Hepatocyte (in vitro differentiated cells): ENCODE measurements around the gene ABCB11.

ENCODE experiments used
- EZH2 ChIP-seq: fragments of 200-600 bp; sonication (generic); IDR thresholded peaks from 2 replicates; pipeline ENCODE4 v1.6.1; 2016; ENCODE audit warnings: antibody characterized with exemption, mild to moderate bottlenecking, borderline replicate concordance
- EZH2phosphoT487 ChIP-seq: fragments of 200-600 bp; sonication (generic); IDR thresholded peaks from one replicate; pipeline ENCODE4 v1.6.1; 2018; ENCODE audit warnings: antibody characterized with exemption, mild to moderate bottlenecking, low read depth, moderate library complexity; ENCODE audit not compliant: unreplicated experiment, severe bottlenecking
- TF ChIP-seq, protein P1 (sequence below): fragments of 200-600 bp; sonication (generic); IDR thresholded peaks from 2 replicates; pipeline ENCODE4 v1.5.1; 2016; ENCODE audit warnings: antibody characterized with exemption, mild to moderate bottlenecking; ENCODE audit not compliant: poor library complexity

GRCh38 chr2:168988755-168989154, 42.4 kb downstream of the ABCB11 start:
- TF ChIP-seq, protein P1, sequence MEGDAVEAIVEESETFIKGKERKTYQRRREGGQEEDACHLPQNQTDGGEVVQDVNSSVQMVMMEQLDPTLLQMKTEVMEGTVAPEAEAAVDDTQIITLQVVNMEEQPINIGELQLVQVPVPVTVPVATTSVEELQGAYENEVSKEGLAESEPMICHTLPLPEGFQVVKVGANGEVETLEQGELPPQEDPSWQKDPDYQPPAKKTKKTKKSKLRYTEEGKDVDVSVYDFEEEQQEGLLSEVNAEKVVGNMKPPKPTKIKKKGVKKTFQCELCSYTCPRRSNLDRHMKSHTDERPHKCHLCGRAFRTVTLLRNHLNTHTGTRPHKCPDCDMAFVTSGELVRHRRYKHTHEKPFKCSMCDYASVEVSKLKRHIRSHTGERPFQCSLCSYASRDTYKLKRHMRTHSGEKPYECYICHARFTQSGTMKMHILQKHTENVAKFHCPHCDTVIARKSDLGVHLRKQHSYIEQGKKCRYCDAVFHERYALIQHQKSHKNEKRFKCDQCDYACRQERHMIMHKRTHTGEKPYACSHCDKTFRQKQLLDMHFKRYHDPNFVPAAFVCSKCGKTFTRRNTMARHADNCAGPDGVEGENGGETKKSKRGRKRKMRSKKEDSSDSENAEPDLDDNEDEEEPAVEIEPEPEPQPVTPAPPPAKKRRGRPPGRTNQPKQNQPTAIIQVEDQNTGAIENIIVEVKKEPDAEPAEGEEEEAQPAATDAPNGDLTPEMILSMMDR, result no peak
- TF ChIP-seq EZH2, result no peak
- no peak for TF ChIP-seq EZH2phosphoT487
